Skeletal muscle cell (primary cell): Measurements from ENCODE around the gene TMEM120B.
A peak's percentile ranks its signal among the peaks of the same experiment; 100 is the strongest.
"Not testable (repeated sequence)": the region's sequence is repeated elsewhere in the genome, so short reads cannot be mapped to it uniquely, and the experiment has no call there.

Experiments used
- DNase-seq: peaks from one replicate; pipeline ENCODE4 v3.0.0-alpha.2; 2010; ENCODE audit warnings: low read depth
- H3K4me3 ChIP-seq: 2 replicates; pipeline ENCODE4 v1.5.1; 2011; ENCODE audit warnings: low read depth, mild to moderate bottlenecking, control low read depth, low read length, moderate library complexity

Gene TMEM120B

GRCh38 chr12:121733849-121734248 lies 21.3 kb downstream of the TMEM120B start:
- no peak for DNase-seq
- H3K4me3 ChIP-seq = no peak overlapping the region

- no peak overlapping the region for H3K4me3 ChIP-seq
- no peak for DNase-seq
These were observed 25.8 kb downstream of the TMEM120B start for GRCh38 chr12:121738340-121738858.

DNA sequence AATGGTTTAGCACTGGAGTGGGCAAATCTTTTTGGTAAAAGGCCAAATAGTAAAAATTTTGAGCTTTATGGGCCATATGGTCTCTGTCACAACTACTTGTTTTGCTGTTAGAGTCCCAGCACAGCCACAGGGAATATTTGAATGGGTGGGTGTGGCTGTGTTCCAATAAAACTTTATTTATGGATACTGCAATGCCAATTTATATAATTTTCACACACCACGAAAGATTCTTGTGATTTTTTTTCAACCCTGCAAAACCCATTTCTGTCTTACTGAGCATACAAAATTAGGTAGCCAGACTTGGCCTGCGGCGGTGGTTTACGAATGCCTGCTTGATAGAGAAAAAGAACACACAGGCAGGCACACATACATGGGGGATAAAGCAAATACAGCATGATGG lies 28.3 kb downstream of the TMEM120B start:
- DNase-seq = no peak
- no peak overlapping the region for H3K4me3 ChIP-seq

DNA sequence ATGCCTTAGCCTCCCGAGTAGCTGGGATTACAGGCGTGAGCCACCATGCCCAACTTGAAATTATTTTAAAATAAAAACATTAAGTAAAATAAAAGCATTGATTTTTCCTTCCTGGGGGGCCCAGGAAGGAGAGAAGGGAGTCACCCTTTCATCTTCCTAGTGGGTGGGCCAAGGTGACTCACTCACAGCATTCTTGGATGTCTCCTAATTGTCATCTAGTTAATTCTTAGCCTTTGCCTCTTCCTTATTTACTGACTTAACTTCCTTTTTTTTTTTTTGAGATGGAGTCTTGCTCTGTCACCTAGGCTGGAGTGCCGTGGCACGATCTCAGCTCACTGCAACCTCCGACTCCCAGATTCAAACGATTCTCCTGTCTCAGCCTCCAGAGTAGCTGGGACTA lies 29.2 kb downstream of the TMEM120B start:
- H3K4me3 ChIP-seq = no peak overlapping the region
- DNase-seq = no peak

GRCh38 chr12:121745545-121745944 lies 33.0 kb downstream of the TMEM120B start:
- not testable (repeated sequence) for DNase-seq, H3K4me3 ChIP-seq

DNA sequence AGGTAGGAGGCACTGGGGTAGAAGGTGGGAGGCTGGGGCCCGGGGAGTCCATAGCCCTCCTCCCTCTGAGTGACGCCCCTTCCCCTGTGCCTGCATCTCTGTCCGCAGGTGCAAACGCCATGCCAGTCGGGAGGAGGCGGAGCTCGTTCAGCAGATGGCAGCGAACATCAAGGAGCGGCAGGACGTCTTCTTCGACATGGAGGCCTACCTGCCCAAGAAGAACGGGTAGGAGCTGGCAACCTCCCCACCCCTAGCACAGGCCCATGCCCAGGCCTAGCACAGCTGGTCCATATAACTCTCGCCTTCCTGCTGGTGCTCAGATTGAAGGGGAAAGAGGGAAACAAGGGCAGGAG lies 35.6 kb downstream of the TMEM120B start:
- no peak overlapping the region for H3K4me3 ChIP-seq
- no peak for DNase-seq

DNA sequence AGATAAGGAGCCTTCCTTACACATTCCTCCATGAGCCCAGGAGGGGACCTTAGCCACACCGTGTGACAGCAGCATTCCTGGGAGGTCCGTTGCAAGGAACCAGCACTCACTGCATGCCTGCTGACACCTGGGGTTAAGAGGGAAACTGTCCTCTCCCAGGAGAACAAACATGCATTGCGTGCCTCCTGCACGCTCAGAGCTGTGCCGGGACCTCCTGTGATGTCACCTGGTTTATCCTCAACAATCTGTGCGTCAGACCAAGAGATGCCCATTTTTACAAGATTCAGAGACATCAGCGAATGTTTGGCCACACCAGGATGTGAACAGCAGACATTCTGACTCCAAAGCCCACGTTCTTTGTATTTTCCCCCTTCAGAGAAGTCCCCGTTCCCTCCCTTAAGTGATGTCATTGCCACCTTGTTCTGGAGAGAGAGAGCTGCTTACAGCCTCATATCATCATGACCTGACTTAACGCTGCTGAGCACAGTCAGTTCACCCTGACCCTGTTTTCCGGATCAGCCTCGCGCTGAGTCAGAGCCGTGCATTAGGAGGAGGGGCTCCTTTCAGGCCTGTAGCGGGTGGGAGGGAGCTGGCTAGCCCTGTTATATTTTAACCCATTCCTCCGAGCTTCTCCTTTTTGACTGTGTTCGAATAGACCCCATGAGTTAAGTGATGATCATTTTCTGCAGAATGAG lies 36.2 kb downstream of the TMEM120B start:
- H3K4me3 ChIP-seq = no peak overlapping the region
- peak; percentile 90 for DNase-seq

DNA sequence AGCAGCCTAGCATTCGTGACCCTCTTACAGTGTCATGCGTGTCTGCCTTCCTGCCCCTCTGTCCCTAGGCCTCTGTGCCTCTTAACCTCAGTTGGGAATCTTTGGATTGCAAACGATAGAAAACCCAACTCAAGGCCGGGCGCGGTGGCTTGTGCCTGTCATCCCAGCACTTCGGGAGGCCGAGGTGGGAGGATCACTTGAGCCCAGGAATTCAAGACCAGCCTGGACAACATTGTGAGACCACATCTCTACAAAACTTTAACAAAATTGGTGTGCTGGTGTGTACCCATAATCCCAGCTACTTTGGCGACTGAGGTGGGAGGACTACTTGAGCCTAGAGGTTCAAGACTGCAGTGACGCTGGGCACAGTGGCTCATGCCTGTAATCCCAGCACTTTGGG lies 36.7 kb downstream of the TMEM120B start:
- no peak overlapping the region for H3K4me3 ChIP-seq
- DNase-seq = no peak

DNA sequence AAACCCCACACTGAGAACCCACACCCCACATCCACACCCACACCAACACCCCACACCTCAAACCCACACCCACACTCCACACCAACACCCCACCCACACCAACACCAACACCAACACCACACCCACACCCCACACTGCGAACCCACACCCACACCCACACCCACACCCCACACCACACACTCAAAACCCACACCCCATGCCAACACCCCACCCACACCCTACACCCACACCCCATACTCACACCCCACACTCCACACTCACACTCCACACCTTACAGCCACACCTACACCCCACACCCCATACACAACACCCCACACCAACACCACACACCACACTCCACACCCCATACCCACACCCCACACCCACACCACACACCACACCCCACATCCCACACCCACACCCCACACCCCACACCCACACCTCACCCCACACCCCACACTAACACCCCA lies 38.0 kb downstream of the TMEM120B start:
- DNase-seq = no peak
- H3K4me3 ChIP-seq = no peak overlapping the region

DNA sequence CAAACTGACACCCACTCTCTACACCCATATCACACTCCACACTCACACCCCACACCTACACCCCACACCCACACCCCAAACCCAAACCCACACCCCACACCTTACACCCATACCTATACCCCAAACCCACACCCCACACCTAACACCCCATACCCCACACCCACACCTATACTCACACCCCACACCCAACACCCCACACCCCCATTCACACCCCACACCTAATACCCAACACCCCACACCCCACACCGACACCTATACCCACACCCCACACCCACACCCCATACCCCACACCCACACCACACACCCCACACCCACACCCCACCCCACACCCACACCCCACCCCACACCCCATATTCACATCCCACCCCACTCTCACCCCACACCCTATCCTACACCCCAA lies 38.5 kb downstream of the TMEM120B start:
- no peak overlapping the region for H3K4me3 ChIP-seq
- no peak for DNase-seq

GRCh38 chr12:121751749-121752351 lies 39.3 kb downstream of the TMEM120B start:
- no peak for DNase-seq
- H3K4me3 ChIP-seq = no peak overlapping the region

DNA sequence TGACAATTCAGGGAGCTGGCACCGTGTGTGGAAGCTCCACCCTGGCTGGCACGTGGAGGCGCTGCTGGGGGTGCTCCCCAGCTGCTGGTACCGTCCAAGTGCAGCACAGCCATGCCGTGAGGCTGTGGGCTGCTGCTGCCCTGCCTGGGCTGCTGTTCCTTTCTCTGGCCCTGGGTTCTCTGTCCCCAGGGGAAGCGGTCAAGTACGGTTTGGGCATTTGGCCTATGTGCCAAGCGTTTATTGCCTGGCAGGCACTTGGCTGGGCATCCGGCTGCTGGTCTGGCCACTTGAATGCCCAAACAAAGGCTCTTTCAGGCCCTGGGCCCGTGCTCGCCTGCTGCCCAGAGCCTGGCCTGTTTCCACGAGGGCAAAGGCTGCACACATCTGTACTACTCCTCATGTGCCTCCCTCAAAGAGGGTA lies 41.3 kb downstream of the TMEM120B start:
- H3K4me3 ChIP-seq = no peak overlapping the region
- no peak for DNase-seq

DNA sequence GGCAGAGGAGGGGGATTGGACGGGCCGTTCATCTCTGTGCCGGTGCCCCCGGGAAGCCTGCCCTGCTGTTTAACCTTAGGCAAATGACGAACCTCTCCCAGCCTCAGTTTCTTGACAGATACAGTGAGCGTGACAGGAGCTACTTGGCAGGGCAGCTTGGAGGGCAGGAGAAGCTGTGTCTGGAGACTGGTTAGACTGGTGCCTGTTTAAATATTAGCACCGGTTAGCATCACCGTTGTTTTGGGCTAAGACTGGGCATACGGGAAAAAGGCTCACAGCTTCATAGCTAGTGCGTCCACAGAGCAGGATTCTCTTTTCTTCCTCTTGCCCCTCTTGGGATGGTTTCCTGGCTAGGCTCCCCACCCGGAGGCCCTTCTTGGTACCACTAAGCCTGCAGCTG lies 42.3 kb downstream of the TMEM120B start:
- DNase-seq = no peak
- no peak overlapping the region for H3K4me3 ChIP-seq

DNA sequence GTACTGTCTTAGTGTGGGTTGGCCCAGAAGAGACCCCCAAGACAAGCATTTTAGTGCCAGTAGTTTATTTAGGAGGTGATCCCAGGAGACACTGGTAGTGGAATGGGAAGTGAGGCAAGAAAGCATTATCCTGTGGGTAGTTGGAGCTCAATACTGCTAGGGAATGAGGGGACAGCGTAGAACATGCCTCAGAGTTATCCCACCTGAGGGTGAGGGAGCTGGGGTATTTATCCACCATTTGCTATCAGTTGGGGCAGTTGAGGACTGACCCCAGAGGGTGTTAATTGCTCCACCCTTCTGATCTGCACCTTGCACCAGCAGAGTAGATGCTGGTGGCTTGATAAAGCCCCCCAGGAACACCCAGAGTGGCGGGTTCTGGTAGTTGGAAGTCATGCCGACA lies 43.0 kb downstream of the TMEM120B start:
- no peak for DNase-seq
- no peak overlapping the region for H3K4me3 ChIP-seq

GRCh38 chr12:121758536-121758935 lies 46.0 kb downstream of the TMEM120B start:
- H3K4me3 ChIP-seq, DNase-seq: not testable (repeated sequence)

- no peak for DNase-seq
- H3K4me3 ChIP-seq = no peak overlapping the region
These were observed 49.7 kb downstream of the TMEM120B start for GRCh38 chr12:121762269-121762668.

GRCh38 chr12:121764808-121765207 lies 52.3 kb downstream of the TMEM120B start:
- DNase-seq = no peak
- H3K4me3 ChIP-seq = no peak overlapping the region

DNA sequence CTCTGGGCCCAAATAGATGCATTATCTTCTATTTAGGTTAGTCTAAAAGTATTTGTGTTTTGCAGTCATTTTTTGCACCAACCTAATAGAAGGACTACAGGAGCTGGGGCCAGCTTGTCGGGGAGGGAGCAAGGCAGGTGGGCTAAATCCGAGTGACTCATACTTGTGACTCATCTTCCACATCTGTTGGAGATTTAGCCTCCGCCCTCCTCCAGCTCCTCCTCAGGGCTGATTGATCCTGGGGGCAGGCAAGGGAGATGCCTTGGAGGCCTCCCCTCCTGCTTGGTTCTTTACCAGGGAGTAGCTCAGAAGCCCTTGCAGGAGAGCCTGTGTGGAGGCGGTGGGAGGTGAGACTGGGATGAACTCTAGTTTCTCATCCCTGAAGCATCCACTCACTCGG lies 53.0 kb downstream of the TMEM120B start:
- DNase-seq = peak; percentile 82
- no peak overlapping the region for H3K4me3 ChIP-seq

GRCh38 chr12:121766290-121767039 lies 53.9 kb downstream of the TMEM120B start:
- DNase-seq = no peak
- no peak overlapping the region for H3K4me3 ChIP-seq

- DNase-seq = no peak
- no peak overlapping the region for H3K4me3 ChIP-seq
These were observed 55.0 kb downstream of the TMEM120B start for GRCh38 chr12:121767525-121768016.
